NCI-H2029 treated with DMSO at 0.1 percent for 48 hours (cell line): Measurements from ENCODE around the gene PXN.
"Not testable (repeated sequence)": the region's sequence is repeated elsewhere in the genome, so short reads cannot be mapped to it uniquely, and the experiment has no call there.

Experiments used
- DNase-seq: peaks from one replicate; lab custom pipeline; 2025; lab: John Stamatoyannopoulos, UW

Gene PXN

DNA sequence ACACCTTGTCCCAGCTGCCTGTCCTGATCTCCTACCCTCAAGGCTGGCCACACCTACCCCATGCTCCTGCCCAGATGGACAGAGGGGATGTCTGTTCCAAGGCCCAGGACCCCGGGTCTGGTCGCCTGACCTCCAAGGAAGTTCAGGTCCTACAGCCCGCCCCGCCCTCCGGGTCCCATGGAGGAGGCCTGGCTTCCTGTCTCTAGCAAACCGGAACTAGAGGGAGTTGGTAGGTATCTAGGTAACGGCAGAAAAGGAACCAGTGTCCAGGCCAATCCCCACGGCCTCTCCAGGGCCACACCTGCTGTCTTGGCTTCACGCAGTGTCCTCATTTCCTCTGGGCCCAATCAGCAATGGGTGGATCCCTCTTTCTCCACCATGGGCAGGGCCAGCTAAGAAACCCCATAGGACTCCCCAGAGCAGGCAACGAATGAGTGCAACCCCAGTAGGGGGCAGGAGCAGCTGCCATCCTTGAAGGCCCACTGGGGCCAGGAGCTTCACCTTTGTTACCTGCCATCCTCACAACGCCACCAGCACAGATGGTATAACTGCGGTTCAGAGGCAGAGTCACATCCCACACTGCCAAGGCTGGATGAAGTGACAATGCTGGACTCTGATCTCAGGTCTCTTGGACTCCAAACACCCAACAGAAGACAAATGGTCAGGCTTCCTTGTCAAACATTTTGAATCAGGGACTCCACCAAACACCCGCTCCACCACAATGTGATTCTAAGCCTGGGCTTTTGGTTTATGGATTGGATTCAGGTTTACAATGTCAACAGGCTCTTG, 39.5 kb downstream of the PXN start:
- DNase-seq = peak; percentile 30

DNA sequence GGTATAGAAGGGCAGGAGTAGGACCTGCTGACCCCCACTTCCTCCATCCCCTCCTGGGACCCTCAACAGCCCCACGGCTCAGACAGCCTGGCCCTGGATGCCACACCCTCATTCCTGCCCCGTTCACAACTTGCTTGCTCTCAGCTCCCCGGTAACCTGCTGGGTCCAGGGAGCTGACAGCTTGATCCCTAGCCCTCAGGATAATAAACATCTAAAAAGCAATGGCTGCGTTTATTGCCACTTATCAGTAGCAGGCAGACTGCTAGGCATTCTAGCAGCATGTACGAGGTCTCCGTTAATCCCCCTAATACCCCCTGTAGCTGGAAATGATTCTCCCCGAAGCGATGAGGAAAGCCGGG, 40.4 kb downstream of the PXN start:
- DNase-seq = no peak

DNA sequence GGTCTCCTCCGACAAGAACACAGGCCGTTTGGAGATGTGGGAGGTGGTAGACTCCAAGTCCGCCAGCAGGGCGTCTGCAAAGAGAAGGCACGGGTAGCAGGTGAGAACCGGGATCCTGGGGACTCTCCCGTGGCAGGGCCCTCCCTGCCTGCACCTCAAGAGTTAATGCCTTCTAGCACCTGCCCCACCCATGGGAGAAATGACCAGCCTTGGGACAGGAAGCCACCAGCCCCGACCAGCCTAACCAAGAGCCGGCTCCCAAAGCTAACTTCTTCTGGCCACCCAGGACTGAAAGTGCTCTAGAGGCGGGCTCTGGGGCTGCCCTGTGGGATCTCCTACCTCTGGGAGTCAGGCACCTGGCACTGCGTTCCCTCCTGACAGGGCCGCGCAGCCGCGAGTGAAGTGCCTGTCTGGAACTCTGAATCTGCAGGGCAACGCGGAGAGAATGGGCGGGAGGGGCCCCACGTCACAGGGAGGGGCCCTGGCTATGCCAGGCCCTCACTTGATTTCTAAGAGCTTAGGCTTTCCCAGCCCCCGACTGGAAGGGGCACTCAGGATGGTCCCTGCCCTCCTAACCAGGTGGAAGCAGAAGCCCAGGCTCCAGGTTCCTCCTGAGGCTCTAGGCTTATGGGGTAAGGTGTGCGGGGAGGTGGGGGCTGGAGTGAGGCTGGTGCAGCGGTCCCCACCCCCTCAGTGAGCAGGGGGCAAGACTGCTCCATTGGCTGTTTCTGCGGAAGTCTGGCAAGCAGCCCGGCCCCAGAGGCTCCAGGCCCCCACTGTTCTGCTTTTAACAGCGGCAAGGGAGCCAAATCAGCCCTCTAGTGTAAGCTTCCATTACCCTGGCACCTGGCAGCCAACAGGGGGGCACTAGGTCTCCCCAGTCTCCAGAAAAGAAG, 41.0 kb downstream of the PXN start:
- peak; percentile 29 for DNase-seq

DNA sequence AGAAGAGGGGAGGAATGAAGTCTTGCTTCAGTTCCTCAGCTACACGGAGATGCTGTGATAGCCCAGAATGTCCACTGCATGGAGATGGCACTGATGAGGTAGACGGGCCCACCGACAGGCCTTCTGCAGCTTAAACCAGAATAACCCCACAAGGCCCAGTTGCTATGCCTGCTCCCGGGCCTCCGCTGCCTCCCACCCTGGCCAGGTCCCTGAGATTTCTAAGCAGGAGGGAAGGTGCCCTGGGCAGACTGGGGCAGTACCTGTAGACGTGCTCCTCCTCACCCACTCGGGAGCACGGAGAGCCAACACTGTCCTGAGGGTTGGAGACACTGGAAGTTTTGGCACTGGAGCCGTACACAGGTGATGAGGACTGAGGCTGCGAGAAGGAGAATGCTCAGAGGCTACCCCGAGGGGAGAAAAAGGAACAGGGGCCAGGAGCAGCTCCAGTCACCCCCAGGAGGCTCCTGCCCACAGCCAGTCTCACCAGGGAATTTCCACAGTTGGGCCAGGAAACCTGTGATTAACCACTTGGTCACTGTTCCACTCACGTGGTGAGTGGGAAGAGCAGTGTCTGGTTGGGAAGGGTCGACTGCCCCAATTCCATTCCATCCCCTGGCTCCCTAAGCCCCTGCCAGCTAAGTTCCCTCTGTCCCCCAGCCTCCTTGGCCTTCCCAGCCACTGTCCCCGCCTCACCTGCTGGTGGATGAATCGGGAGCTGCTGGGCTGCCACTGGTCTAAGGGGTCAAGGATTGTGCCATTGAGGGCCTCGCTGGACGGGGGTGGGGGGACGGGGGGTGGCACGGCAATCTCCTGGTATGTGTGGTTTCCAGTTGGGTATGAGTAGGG, 41.8 kb downstream of the PXN start:
- no peak for DNase-seq

DNA sequence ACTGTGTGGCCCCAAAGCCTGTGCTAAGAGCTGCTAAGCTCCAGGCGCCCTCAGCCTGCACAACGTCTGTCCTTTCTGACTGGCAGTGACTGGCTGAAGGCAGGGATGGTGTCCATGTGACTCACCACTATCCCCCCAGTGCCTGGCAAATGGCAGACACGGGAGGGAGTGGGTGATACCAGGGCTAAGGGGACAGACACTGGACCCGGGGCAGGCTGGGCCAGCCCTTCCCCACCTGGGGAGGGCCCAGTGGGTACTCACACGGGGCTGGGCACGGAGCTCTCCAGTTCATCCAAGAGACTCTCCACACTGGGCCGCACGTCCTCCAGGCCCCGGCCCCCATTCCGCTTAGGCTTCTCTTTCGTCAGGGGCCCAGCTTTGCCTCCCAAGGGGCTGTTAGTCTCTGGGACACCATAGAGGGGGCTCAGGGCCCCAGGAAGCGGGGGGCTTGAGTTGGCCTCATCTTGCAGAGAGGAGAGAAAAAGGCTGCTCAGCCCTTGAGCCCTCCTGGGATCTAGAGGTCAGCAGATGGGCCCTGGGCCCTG, 43.2 kb downstream of the PXN start:
- DNase-seq = no peak

DNA sequence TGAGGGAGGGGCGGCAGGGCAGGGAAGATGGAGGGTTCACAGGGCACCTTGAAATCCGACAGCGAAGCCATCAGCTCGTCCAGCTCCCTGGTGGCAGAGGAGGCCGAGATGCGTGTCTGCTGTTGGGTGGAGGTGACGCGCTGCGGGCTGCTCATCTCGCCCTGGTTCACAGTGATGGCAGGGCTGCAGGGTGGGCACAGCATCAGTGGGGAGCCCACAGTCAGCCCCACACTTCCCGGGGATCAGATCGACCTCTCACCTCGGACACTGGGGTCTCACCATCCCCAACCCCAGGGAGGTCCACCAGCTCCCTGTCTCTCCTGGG, 44.0 kb downstream of the PXN start:
- no peak for DNase-seq

DNA sequence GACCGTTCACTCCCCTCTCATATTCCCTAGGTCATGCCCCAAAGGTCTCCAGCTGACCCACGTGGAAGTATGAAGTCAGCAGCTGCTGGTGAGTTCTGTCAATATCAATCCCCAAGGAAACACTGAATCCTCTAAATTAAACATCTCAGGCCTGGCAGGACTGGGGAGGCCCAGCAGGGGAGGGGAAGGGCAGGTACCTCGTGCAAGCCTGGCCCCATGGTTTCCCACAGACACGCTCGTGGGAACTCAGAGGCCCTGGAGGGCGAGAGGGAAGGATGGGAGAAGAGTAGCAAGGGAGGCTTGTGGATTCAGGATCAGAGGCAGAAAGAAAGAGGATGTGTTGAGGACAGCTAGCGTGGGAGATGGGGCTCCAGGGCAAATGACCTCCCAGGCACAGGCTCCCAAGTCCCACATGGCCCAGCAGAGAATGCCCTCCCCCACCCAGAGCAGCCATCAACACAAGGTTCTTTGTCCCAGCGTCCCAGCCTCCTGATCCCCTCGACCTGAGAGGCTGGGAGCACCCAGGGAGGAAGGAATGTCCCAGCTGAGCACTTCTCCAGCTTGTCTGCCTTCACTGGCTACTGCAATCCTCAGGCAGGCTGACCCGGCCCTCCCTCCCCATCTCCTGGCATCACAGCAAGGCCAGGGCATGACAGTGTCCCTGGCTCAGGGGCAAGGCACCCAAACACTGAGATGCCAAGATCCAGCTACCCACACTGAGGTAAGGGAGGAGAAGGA, 44.5 kb downstream of the PXN start:
- no peak for DNase-seq

DNA sequence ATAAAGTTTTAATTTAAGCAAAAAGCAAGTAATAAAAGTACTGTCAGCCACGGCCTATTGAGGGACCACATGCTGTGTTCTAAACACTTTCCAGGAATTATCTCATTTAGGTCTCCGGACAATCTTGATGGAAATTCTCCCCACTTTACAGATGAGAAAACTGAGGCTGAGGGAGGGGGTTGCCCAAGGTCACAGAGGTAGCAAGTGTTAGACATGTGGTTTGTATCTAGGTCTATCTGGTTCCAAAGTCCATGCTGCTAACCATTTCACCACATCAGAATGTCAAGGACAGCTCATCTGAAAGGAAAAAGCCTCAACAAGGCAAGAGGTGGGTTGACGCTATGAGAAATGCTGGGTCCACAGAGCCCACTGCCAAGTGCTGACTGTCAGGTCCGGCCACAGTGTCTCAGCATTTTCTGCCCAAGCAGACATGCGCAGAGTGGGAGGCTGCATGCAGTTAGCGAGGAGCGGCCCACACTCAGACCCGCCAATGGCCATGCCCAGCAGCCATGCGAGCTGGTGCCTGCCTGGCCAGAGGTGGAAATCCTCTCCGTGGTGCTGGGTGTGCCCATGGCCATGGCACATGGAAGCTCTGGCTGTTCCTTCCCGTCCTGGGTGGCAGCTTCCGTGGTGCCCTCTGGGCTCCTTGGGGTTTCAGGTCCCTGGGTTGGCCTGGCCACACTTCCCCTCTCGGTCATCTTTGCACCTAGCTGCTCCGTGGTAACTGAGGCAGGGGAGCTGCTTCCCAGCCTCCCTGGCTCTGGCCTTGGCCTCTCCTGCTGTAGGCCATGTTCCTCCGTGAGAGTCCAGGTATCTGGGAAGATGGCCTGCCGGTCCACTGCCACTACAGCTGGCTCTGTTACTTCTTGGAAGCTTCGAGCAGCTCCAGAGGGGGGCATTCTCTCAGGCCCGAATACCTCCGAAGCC, 46.6 kb downstream of the PXN start:
- no peak for DNase-seq

DNA sequence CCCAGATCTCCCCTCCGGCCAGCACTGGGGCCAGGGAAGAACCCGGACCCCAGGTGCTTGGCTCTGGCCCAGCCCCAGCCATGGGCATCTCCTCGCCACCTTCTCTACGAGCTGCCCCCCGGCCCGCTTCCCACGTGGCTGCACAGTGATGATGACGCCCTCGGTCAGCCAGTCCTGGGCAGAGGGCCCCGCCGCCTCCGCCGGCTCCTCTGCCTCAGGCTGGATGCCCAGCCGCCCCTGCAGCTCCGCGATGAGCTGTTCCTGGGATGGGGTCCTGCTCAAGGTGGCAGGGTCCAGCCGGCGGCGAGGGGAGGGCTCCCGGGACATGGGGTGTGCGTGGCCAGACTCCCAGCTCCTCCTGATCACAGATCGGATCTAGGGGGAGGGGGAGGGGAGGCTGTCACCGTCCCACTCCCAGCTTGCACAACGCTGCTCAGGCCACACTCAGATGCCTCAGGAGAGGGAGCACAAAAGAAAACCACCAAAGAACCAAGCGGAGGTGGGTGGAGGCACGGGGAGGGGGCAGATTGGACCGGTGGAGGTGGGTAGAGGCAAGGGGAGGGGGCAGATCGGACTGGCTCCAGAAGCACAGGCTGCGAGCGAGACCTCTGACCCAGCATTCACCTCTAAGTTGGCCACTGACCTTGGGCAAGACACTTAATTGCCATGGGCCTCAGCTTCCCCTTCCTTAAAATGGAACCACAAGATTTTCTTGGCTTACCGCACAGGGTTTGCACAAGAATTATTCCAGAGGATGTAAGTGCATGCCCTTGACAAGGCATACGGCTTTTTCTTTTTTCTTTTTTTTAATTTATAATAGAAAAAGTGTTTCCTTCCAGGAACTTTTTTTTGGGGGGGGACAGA, 48.6 kb downstream of the PXN start:
- DNase-seq = no peak

DNA sequence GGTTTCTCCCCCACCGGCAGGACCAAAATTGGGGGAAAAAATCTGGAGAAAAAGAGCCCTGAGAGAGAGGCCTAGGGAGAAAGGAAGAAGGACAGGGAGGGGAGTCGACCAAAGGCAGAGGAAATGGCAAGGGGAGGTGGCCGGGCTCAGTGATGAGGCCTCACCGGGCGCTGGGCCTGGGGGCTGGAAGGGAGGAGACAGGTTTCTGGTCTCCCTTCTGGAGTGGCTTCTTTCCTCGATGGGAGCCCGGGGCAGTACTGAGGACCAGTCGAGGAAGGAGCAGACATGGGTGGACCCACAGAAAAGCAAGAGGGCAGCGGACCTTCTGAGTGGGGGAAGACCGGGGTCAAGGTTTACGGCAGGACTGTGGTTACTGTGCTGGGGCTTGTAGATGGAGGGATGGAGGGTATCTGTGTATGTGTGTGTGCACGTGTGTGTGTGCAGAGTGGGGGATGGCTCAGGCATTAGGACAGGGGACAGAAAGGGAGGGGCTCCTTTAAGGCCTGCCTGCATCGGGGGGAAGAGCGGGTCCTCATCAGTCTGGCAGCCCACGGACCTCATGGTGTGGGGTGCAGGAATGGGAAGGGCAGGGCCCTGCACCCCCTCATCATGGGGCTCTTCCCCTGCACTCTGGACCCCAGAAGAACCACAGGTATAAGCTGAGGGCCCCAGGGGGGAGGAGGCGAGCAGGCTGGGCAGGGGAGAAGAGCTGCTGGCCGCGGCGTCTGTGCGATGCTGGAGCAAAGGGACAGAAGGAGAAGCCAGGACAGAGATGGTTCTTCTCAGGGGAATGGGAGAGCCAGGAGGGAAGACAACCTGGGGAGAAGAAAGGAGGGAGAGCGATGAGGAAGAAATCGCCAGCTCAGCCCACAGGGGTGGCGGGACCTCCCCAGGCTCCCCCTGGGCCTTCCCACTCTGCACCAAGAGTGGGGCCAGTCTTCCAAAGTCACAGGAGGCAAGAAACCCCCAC, 49.5 kb downstream of the PXN start:
- no peak for DNase-seq

DNA sequence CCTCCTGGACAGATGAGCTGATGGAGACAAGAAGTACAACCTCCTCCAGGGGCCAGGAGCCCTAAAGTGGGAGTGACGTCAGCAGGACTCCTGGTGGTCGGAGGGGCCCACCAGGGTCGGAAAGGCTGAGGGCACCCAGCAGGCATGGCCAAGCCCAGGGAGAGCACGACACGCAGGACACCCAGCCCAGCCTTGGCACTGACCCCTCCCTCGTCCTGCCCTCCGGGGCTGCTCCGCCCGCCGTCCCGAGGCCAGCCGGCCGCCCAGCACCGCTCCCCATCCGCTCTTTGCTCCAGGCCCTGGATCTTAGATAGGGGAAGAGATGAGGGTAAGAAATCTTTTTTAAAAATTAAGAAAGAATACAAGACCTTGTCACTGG, 50.2 kb downstream of the PXN start:
- no peak for DNase-seq

DNA sequence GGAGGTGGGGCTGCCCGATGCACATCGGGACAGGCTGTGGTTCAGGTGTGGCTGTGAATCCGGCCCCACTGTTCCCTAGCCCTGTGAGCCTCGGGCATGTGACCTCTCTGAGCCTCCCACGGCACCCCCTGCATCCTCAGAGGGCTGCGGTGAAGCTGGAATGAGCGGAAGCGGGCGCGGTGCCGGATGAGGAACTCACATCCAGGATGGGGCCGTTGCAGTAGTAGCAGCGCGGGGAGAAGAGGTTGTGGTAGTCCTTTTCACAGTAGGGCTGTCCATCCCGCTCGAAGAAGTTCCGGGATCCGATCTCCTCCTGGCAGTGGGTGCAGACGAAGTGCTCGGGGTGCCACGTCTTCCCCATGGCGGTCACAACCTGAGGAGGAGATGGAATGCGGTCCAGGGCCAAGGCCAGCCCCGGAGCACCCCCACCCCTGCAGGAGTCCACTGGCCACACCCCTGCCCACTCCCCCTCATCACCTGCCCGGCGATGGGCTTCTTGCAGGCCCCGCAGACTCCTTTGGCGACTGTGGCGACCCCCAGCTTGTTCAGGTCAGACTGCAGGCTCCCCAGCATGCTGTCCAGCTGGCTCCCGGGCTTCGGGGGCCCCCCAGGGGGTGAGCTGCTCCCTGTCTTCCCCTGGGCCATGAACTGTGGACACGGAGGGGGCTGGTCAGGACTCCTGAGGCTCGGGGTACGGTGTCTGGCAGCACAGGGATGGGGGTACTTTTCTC, 50.7 kb downstream of the PXN start:
- DNase-seq = no peak

DNA sequence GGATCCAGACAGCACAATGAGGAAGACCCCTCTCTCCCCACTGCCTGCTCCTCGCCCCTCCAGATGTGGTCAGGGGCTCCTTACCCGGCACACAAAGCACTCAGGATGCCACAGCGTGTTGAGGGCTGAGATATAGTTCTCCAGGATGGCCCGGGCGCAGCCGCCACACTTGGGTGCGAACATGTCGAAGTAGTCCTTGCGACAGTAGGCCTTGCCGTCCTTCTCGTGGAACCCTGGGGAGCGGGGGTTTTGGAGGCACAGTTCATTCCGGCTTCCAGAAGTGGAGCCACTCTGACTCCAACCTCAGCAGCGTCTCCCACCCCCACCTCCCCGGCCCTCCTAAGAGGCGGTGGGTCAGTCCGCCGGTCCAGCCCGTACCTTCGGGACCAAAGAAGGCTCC, 51.8 kb downstream of the PXN start:
- no peak for DNase-seq

DNA sequence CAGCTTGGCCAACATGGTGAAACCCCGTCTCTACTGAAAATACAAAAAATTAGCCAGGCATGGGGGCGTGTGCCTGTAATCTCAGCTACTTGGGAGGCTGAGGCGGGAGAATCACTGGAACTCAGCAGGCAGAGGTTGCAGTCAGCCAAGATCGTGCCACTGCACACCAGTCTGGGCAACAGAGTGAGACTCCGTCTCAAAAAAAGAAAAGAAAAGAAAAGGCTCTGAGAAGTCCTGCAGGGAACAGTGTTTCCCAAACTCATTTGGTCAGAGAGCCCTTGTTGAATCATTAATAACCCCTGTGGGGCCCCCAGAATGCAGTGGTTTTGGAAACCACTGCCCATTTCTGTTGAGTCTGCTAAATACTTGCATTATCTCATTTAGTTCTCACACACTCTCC, 52.3 kb downstream of the PXN start:
- DNase-seq = not testable (repeated sequence)

DNA sequence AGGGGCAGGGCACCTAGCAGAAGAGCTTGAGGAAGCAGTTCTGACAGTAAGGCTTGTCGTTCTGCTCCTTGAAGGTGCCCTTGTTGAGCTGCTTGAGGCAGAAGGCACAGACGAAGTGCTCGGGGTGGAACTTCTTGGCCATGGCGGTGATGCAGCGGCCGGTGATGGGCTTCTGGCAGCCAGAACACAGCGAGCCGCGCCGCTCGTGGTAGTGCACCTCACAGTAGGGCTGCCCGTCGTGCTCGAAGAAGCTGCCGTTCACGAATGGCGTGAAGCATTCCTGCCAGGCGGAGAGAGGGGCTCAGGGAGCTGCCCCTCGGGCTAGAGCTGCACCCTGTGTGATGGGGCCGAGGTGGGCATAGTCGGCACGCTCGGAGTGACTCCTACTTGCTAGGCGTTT, 53.2 kb downstream of the PXN start:
- DNase-seq = no peak

DNA sequence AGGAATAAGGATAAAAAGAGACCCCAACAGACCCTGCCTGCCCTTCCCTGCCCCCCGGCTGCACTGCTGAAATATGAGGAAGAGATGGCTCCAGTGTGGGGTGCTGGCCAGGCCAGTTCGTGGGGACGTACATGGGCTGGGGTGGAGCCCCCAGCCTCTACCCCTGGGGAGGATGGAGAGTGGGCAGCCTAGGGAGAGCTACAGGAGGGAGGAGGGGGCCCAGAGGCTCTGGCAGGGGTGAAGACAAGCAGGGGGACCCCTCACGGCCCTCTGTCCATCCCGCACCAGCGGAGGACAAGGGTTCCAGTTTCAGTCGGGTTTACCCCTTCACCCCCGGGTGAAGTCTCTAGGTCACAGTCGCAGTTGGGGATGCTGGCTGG, 53.6 kb downstream of the PXN start:
- no peak for DNase-seq

DNA sequence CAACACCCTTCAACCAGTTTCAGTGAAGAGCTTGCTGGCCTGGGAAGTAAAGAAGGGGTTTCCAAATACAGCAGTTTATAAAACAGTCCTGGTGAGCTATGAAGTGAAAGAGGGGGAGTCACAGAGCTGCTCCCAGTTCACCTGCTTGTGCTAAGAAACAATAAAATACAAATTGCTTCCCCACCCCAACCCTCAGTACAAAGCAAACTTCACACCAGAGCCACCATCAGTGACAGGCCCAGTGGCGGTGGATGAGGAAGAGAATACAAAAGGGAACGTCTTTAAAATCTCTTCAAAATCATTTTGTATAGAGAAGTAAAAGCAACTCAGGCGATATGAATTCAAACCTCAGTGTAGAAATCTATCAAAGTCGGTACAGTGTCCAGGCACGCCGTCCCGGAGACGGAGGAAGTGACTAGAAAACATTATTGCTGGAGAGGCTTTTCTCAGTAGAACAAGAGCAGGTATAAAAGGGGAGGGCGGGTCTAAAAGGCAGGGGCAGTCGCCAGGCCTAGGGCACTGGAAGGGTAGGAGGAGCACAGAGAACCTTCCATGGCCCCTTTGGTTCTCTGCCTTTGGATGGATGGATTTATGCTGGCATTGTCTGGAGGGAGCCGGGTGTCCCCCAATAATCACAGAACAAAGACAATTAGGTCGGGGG, 54.2 kb downstream of the PXN start:
- DNase-seq = no peak
